CD4-positive, CD25-positive, alpha-beta regulatory T cell (primary cell): ENCODE measurements around the gene ACSF2. TPM values are rescaled to one million over a fixed set of nuclear protein-coding genes. Genes with fewer than 3 reads are reported as not detected.
A peak's percentile ranks its signal among the peaks of the same experiment; 100 is the strongest.
"Not testable (repeated sequence)": the region's sequence is repeated elsewhere in the genome, so short reads cannot be mapped to it uniquely, and the experiment has no call there.

Experiments used
- ATAC-seq, 2 donors: fragments of 150-1000 bp; cut with Tn5 transposase; one replicate each; pipeline ENCODE4 v1.10.0; 2021; ENCODE audit warnings: low read depth in 2 of 2, moderate number of reproducible peaks in 2 of 2, moderate library complexity in 1 of 2
- DNase-seq, 3 donors: peaks; one replicate each; pipeline versions ENCODE4 v3.0.0 to v3.0.0-alpha.2; 2012 to 2022; ENCODE audit warnings: mixed read lengths in 1 of 3
- H3K27ac ChIP-seq: one replicate; pipeline ENCODE4 v1.7.0; 2013; ENCODE audit warnings: mild to moderate bottlenecking, low read length; ENCODE audit not compliant: insufficient read depth, poor library complexity, severe bottlenecking
- H3K27me3 ChIP-seq: one replicate; pipeline ENCODE4 v1.7.0; 2013; ENCODE audit warnings: low read length; ENCODE audit not compliant: control insufficient read depth, insufficient read depth
- H3K36me3 ChIP-seq: one replicate; pipeline ENCODE4 v1.7.0; 2013; ENCODE audit warnings: mild to moderate bottlenecking, low read length, moderate library complexity; ENCODE audit not compliant: control insufficient read depth, insufficient read depth
- H3K4me1 ChIP-seq: 2 replicates; pipeline ENCODE4 v1.7.0; 2013; ENCODE audit warnings: mild to moderate bottlenecking, low read length; ENCODE audit not compliant: insufficient read depth, control insufficient read depth, poor library complexity, severe bottlenecking
- H3K4me3 ChIP-seq: one replicate; pipeline ENCODE4 v1.7.0; 2013; ENCODE audit warnings: low read depth, mild to moderate bottlenecking, low read length, moderate library complexity
- H3K9me3 ChIP-seq, 2 experiments: 1 replicate in 1 of 2; 2 replicates in 1 of 2; pipeline ENCODE4 v1.7.0; 2013; ENCODE audit warnings: low read length in 2 of 2, mild to moderate bottlenecking in 1 of 2, moderate library complexity in 1 of 2; ENCODE audit not compliant: control insufficient read depth in 2 of 2
- H3K27ac Mint-ChIP-seq, 3 donors: one replicate each; pipeline ENCODE4 v1.8.0; 2020 to 2022; ENCODE audit warnings: mild to moderate bottlenecking in 3 of 3, mixed read lengths in 3 of 3, moderate library complexity in 2 of 3
- H3K27me3 Mint-ChIP-seq: one replicate; pipeline ENCODE4 v1.8.0; 2022; ENCODE audit warnings: mild to moderate bottlenecking, mixed read lengths
- H3K36me3 Mint-ChIP-seq: one replicate; pipeline ENCODE4 v1.8.0; 2020; ENCODE audit warnings: mixed read lengths
- H3K4me1 Mint-ChIP-seq, 4 donors: one replicate each; pipeline ENCODE4 v1.8.0; 2020 to 2022; ENCODE audit warnings: mixed read lengths in 4 of 4, mild to moderate bottlenecking in 1 of 4
- H3K4me3 Mint-ChIP-seq, 4 donors: one replicate each; pipeline ENCODE4 v1.8.0; 2020 to 2022; ENCODE audit warnings: mild to moderate bottlenecking in 4 of 4, mixed read lengths in 4 of 4, moderate library complexity in 3 of 4
- H3K9me3 Mint-ChIP-seq, 7 donors: one replicate each; pipeline ENCODE4 v1.8.0; 2020 to 2022; ENCODE audit warnings: mixed read lengths in 7 of 7, mild to moderate bottlenecking in 3 of 7, moderate library complexity in 2 of 7
- polyA plus RNA-seq, 4 donors: library from polyadenylated mRNA; unstranded; fragments of 300-500 nt; fragmentation: Illumina TruSeq; gene quantifications; one replicate each; pipeline ENCODE4 v1.2.3, GENCODE V29; 2021
- total RNA-seq: library from RNA; stranded (reverse); gene quantifications from one replicate; pipeline ENCODE4 v1.2.3, GENCODE V29; 2022

Gene ACSF2
- total and polyA plus RNA-seq, 5 donors from 2014 or later, result 2.7 to 22.2 (median 4.0) TPM

DNA sequence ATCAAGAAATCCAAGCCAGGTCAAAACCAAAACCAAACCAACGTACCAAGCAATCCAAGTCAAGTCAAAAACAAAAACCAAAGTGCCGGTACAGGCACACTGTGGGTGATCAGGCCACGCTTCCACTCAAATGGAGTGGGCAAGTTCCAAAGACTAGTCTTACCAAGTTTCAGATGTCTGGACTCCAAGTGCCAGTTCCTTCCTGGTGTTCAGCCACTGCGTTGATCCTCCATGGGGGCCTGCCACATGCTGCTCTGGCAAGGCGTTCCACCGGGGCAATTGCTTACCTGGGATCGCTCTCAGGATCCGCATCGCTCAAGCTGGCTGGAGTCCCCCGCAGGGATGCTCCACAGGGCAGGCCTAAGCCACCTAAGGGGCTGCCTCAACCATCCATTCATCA, 6.4 kb upstream of the ACSF2 start:
- H3K4me1 Mint-ChIP-seq, result peaks cover 7 to 31% (median 16%) of the 10 kb centered on the region in 4 donors

DNA sequence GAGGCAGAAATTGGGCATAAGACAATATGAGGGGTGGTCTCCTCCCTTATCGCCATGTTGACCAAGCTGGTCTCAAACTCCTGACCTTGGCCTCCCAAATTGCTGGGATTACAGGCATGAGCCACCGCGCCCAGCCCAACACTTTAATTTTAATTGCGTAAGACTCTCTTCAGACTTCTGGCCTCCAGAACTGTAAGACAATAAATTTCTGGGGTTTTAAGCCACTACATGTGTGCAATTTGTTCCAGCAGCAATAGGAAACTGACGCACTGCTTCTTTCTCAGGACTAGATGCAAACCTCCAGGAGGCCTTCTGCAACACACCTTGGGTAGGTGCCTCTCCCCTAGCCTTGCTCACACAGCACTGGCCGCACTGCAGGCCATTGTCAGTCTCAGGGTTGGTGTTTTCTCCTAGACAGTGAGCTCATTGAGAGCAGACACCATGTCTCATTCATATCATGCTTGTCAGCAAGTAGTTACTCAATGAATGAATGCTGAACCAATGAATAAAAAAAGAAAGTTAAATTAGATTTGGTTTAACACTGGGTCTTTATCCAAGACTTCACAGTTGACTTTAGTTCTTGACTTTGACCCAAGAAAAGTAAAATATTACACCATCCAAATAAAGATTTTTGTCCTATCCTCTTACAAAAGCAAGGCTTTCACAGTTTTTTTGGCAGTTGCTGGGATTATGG, 5.5 kb upstream of the ACSF2 start:
- Mint-ChIP-seq H3K36me3 (no peaks in the 10 kb centered on the region), H3K4me3 (peak overlapping the region in 1 of 4 donors; percentile 80), H3K4me1 (peaks cover 7 to 35% (median 19%) of the 10 kb centered on the region in 4 donors), H3K27me3 (peaks cover 15% of the 10 kb centered on the region), H3K9me3 (peaks cover 0 to 6% (median 3%) of the 10 kb centered on the region in 7 donors), H3K27ac (peak overlapping the region; percentile 26 to 93 (median 89))
- Histone ChIP-seq H3K27ac (peak overlapping the region; percentile 80), H3K36me3 (no peaks in the 10 kb centered on the region), H3K4me1 (peaks cover 25% of the 10 kb centered on the region), H3K9me3 (peaks cover 0 to 2% of the 10 kb centered on the region in 2 experiments), H3K27me3 (no peaks in the 10 kb centered on the region), H3K4me3 (no peak overlapping the region)
- ATAC-seq, result no peak
- no peak for DNase-seq

More for the DNA sequence above, 6.4 kb upstream of the ACSF2 start:
- H3K27me3 Mint-ChIP-seq, result peaks cover 15% of the 10 kb centered on the region
- peaks cover 17% of the 10 kb centered on the region for H3K4me1 ChIP-seq
- not testable (repeated sequence) for H3K36me3 Mint-ChIP-seq, H3K4me3 ChIP-seq, H3K36me3 ChIP-seq, DNase-seq, H3K9me3 Mint-ChIP-seq, H3K9me3 ChIP-seq, H3K27me3 ChIP-seq, H3K27ac ChIP-seq, ATAC-seq
- H3K27ac Mint-ChIP-seq, result peak overlapping the region; percentile 83 to 91 (median 89)
- peak overlapping the region in 1 of 4 donors; percentile 63 for H3K4me3 Mint-ChIP-seq

DNA sequence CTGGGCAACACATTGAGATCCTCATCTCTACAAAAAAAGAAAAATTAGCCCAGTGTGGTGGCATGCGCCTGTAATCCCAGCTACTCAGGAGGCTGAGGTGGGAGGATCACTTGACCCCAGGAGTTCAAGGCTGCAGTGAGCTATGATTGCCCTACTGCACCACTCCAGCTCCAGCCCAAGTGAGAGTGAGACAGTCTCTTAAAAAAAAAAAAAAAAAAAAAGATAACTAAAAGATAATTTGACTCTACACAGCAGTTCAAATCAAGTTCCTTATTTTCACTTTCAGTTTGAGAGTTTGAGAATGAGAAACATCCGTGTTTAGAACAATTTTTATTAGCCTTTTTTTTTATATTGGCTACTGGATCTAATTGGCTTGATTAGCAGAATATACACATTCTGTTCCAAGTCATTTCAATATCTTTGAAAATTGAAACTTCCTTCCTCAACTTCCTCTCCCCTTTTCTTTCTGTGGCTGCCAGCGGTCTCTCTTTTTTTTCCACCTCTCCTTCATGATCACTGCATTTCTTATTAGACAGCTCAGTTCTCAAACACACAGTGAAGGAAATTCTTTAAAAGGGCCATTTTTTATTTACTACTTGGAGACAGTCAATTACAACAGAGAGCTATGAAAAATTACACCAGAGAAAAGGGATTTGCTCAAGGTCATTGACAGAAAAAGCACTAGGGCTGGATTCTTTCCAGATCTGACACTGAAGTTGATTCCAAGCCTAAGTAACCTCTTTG, 4.5 kb upstream of the ACSF2 start:
- peak overlapping the region; percentile 41 to 95 (median 78) for H3K4me3 Mint-ChIP-seq
- peaks cover 0 to 6% (median 3%) of the 10 kb centered on the region in 7 donors for H3K9me3 Mint-ChIP-seq
- H3K4me3 ChIP-seq, result peak overlapping the region; percentile 89
- H3K9me3 ChIP-seq, result peaks cover 0 to 2% of the 10 kb centered on the region in 2 experiments
- no peaks in the 10 kb centered on the region for H3K36me3 ChIP-seq
- H3K27ac Mint-ChIP-seq, result peak overlapping the region; percentile 89 to 93 (median 90)
- H3K27me3 ChIP-seq, result no peaks in the 10 kb centered on the region
- H3K27ac ChIP-seq, result peak overlapping the region; percentile 80
- H3K4me1 ChIP-seq, result peaks cover 30% of the 10 kb centered on the region
- H3K4me1 Mint-ChIP-seq, result peaks cover 7 to 38% (median 20%) of the 10 kb centered on the region in 4 donors
- peak; percentile 29 to 46 for ATAC-seq
- no peaks in the 10 kb centered on the region for H3K36me3 Mint-ChIP-seq
- DNase-seq, result peak in 2 of 3 donors; percentile 38 to 58
- H3K27me3 Mint-ChIP-seq, result peaks cover 11% of the 10 kb centered on the region

DNA sequence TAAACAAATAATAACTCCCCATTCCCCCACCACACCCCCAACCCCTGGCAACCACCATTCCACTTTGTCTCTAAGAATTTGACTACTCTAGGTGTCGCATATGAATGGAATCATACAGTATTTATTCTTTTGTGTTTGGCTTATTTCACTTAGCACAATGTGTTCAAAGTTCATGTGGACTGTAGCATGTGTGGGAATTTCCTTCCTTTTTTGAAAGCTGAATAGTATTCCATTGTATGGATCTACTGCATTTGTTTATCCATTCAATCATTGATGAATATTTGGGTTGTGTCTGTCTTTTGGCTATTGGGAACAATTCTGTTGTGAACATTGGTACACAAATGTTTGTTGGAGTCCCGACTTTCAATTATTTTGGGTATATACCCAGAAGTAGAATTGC, 3.3 kb upstream of the ACSF2 start:
- Histone ChIP-seq H3K36me3 (no peaks in the 10 kb centered on the region), H3K4me3 (no peak overlapping the region), H3K27me3 (no peaks in the 10 kb centered on the region), H3K9me3 (peaks cover 0 to 2% of the 10 kb centered on the region in 2 experiments), H3K4me1 (peaks cover 41% of the 10 kb centered on the region), H3K27ac (no peak overlapping the region)
- no peak overlapping the region for H3K4me3 Mint-ChIP-seq
- H3K4me1 Mint-ChIP-seq, result peaks cover 7 to 51% (median 31%) of the 10 kb centered on the region in 4 donors
- ATAC-seq (no peak), DNase-seq (no peak)
- peaks cover 0 to 6% (median 3%) of the 10 kb centered on the region in 7 donors for H3K9me3 Mint-ChIP-seq
- H3K36me3 Mint-ChIP-seq, result no peaks in the 10 kb centered on the region
- H3K27me3 Mint-ChIP-seq, result peaks cover 11% of the 10 kb centered on the region
- H3K27ac Mint-ChIP-seq, result peak overlapping the region in 2 of 3 donors; percentile 76 to 89

DNA sequence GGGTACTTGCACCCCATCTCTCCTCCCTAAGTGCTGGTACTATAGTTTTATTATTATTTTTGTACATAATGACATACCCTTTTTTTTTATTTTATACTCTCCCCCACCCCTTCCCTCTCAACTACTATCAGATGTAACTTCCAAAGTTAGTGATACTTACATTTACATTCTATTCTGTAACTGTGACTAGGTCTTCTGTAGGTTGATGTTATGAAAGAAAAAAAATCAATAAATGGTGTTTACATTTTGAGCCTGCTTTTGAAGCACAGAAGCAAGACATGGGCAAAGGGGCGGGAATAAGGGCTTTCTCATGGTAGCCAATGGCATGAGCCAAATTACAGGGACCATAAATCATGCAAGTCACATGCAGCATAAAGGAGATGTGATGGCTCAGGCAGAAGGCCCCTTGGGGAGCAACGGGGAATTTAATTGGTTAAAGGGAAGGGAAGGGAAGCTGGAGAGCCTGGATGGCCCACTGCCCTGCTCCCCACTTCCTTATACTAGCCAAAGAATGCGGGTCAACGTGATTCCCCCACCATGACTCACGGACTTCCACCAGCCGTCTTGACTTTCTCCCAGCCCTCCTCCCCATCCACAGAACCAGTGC, 2.4 kb upstream of the ACSF2 start:
- no peak for DNase-seq
- peak overlapping the region in 3 of 4 donors; percentile 21 to 91 (median 26) for H3K4me3 Mint-ChIP-seq
- H3K4me1 ChIP-seq, result peaks cover 43% of the 10 kb centered on the region

DNA sequence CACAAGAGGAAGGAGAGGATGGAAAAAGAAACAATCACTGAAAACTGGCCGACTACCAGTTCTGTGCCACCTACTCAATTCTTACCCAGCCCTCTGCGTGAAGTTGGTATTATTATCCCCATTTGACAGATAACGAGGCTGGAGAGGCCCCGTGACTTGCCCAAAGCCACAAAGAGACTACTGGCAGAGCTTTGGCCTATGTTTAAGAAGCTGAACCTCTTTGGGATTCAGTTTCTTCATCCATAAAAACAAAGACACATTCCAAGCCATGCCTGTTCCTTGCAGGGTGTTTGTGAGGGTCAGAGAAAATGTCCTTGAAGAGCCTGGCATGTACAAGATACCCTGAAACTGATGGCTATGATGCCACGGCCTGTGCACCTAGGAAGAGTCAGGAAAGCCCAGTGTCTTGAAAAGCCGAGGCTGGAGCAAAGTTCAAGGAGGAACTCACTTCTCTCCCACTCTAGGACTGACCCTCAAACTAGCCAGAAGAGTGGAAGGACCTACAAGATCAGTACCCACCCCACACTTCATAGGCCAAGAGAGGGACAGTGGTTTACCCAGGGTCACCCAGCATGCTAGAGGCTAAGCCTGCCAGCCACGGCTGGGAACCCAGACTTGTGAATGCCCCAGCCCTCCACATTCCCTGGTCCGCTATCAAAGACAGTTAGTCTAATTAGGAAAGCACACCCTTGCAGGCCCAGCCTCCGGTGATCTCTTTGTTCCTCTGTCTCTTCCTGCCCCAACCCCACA, 1.6 kb upstream of the ACSF2 start:
- Histone ChIP-seq H3K9me3 (no peaks in the 10 kb centered on the region), H3K27me3 (no peaks in the 10 kb centered on the region), H3K4me1 (peaks cover 43% of the 10 kb centered on the region), H3K27ac (no peak overlapping the region), H3K36me3 (no peaks in the 10 kb centered on the region), H3K4me3 (no peak overlapping the region)
- peak overlapping the region; percentile 15 to 91 (median 58) for H3K4me3 Mint-ChIP-seq
- H3K27ac Mint-ChIP-seq, result peak overlapping the region; percentile 25 to 58 (median 38)
- ATAC-seq, result no peak
- H3K4me1 Mint-ChIP-seq, result peaks cover 7 to 54% (median 35%) of the 10 kb centered on the region in 4 donors
- no peak for DNase-seq
- H3K36me3 Mint-ChIP-seq, result no peaks in the 10 kb centered on the region
- H3K27me3 Mint-ChIP-seq, result peaks cover 6% of the 10 kb centered on the region
- H3K9me3 Mint-ChIP-seq, result peaks cover 0 to under 1% (median 0%) of the 10 kb centered on the region in 7 donors

More for the DNA sequence above, 2.4 kb upstream of the ACSF2 start:
- Mint-ChIP-seq H3K27ac (peak overlapping the region in 2 of 3 donors; percentile 20 to 38), H3K4me1 (peaks cover 7 to 54% (median 33%) of the 10 kb centered on the region in 4 donors), H3K9me3 (peaks cover 0 to 6% (median 3%) of the 10 kb centered on the region in 7 donors), H3K27me3 (peaks cover 6% of the 10 kb centered on the region), H3K36me3 (no peaks in the 10 kb centered on the region)
- no peaks in the 10 kb centered on the region for H3K36me3 ChIP-seq
- no peak overlapping the region for H3K4me3 ChIP-seq
- no peaks in the 10 kb centered on the region for H3K27me3 ChIP-seq
- peaks cover 0 to 1% of the 10 kb centered on the region in 2 experiments for H3K9me3 ChIP-seq
- no peak overlapping the region for H3K27ac ChIP-seq
- no peak for ATAC-seq
